ENCODE results near the gene AFF3.
"Not testable (repeated sequence)": the region's sequence is repeated elsewhere in the genome, so short reads cannot be mapped to it uniquely, and the experiment has no call there.

AFF3 gene

GRCh38 chr2:99786636-99787390, 355.6 kb downstream of the AFF3 start:
- DNase-seq (ENCODE audit: low spot score): no peak

- no peak for DNase-seq (ENCODE audit: low spot score)
Observed at GRCh38 chr2:99784946-99785345, 357.4 kb downstream of the AFF3 start.

- no peak for DNase-seq (ENCODE audit: low spot score)
Observed at GRCh38 chr2:99784282-99784681, 358.1 kb downstream of the AFF3 start.

GRCh38 chr2:99780276-99780675, 362.1 kb downstream of the AFF3 start:
- no peak for DNase-seq (ENCODE audit: low spot score)

- no peak for DNase-seq (ENCODE audit: low spot score)
Observed at GRCh38 chr2:99779276-99779675, 363.1 kb downstream of the AFF3 start.

GRCh38 chr2:99777656-99778290, 364.6 kb downstream of the AFF3 start:
- DNase-seq (ENCODE audit: low spot score): no peak

- no peak for DNase-seq (ENCODE audit: low spot score)
Observed at GRCh38 chr2:99776906-99777646, 365.3 kb downstream of the AFF3 start.

GRCh38 chr2:99776206-99776905, 366.0 kb downstream of the AFF3 start:
- DNase-seq (ENCODE audit: low spot score): no peak

- DNase-seq (ENCODE audit: low spot score): no peak
Observed at GRCh38 chr2:99775585-99775984, 366.8 kb downstream of the AFF3 start.

- DNase-seq (ENCODE audit: low spot score): not testable (repeated sequence)
Observed at GRCh38 chr2:99773642-99774041, 368.7 kb downstream of the AFF3 start.

GRCh38 chr2:99772591-99773331, 369.6 kb downstream of the AFF3 start:
- no peak for DNase-seq (ENCODE audit: low spot score)

- DNase-seq (ENCODE audit: low spot score): no peak
Observed at GRCh38 chr2:99771681-99772333, 370.6 kb downstream of the AFF3 start.

GRCh38 chr2:99770876-99771275, 371.5 kb downstream of the AFF3 start:
- no peak for DNase-seq (ENCODE audit: low spot score)

GRCh38 chr2:99765731-99766318, 376.6 kb downstream of the AFF3 start:
- no peak for DNase-seq (ENCODE audit: low spot score)

- no peak for DNase-seq (ENCODE audit: low spot score)
Observed at GRCh38 chr2:99763764-99764163, 378.6 kb downstream of the AFF3 start.

GRCh38 chr2:99762714-99763113, 379.7 kb downstream of the AFF3 start:
- no peak for DNase-seq (ENCODE audit: low spot score)

GRCh38 chr2:99757611-99758114, 384.7 kb downstream of the AFF3 start:
- DNase-seq (ENCODE audit: low spot score): no peak

GRCh38 chr2:99756059-99756458, 386.3 kb downstream of the AFF3 start:
- no peak for DNase-seq (ENCODE audit: low spot score)

GRCh38 chr2:99754210-99754609, 388.2 kb downstream of the AFF3 start:
- DNase-seq (ENCODE audit: low spot score): no peak

GRCh38 chr2:99753505-99753904, 388.9 kb downstream of the AFF3 start:
- DNase-seq (ENCODE audit: low spot score): no peak

- no peak for DNase-seq (ENCODE audit: low spot score)
Observed at GRCh38 chr2:99748344-99748743, 394.0 kb downstream of the AFF3 start.

Data from hematopoietic multipotent progenitor cell treated with erythropoietin and hydrocortisone succinate and interleukin-3 and kit ligand, for 17 days (in vitro differentiated cells).